PC-9 (cell line): ENCODE measurements around the gene HSD17B2. TPM values are rescaled to one million over a fixed set of nuclear protein-coding genes. Genes with fewer than 3 reads are reported as not detected.

ENCODE experiments used
- BruUV-seq: library from RNA; stranded (reverse); fragments of 400-500 nt; replicated peaks from 2 replicates; lab custom pipeline; 2021; lab: Mats Ljungman, UMichigan
- CTCF ChIA-PET: fragments of 300-600 bp; sonication (Branson Sonifier 250); formaldehyde crosslinking; loops from one replicate; lab custom pipeline; 2022; ENCODE audit warnings: antibody characterized with exemption; lab: Charles Lee
- POLR2A ChIA-PET: fragments of 300-600 bp; sonication (Branson Sonifier 250); formaldehyde crosslinking; loops from one replicate; lab custom pipeline; 2022; ENCODE audit warnings: antibody characterized with exemption; ENCODE audit not compliant: unreplicated experiment; lab: Charles Lee
- DNase-seq, 2 experiments: peaks; one replicate each; pipeline versions ENCODE4 v3.0.0 to v3.0.0-alpha.2; 2015 to 2022; ENCODE audit warnings: mixed read lengths in 1 of 2
- H2AFZ ChIP-seq: fragments of 200-600 bp; sonication (generic); 2 replicates; pipeline ENCODE4 v1.8.1; 2017; ENCODE audit warnings: antibody characterized with exemption
- H3F3A ChIP-seq: fragments of 200-600 bp; sonication (generic); 2 replicates; pipeline ENCODE4 v1.8.1; 2017; ENCODE audit warnings: antibody characterized with exemption, mild to moderate bottlenecking, low read depth; ENCODE audit not compliant: insufficient read depth
- H3K27ac ChIP-seq: fragments of 200-600 bp; sonication (generic); 2 replicates; pipeline ENCODE4 v1.6.1; 2016; ENCODE audit warnings: mixed run types
- H3K27me3 ChIP-seq: fragments of 200-600 bp; sonication (generic); 2 replicates; pipeline ENCODE4 v1.6.1; 2016; ENCODE audit warnings: low read depth, mixed run types; ENCODE audit not compliant: insufficient read depth
- H3K36me3 ChIP-seq: fragments of 200-600 bp; sonication (generic); 2 replicates; pipeline ENCODE4 v1.6.1; 2016; ENCODE audit warnings: low read depth, mixed run types
- H3K4me1 ChIP-seq: fragments of 200-600 bp; sonication (generic); replicated peaks from 2 replicates; pipeline ENCODE4 v1.6.1; 2016; ENCODE audit warnings: mixed run types; ENCODE audit not compliant: insufficient read depth
- H3K4me2 ChIP-seq: fragments of 200-600 bp; sonication (generic); 2 replicates; pipeline ENCODE4 v1.6.1; 2017; ENCODE audit warnings: mixed run types
- H3K4me3 ChIP-seq: fragments of 200-600 bp; sonication (generic); 2 replicates; pipeline ENCODE4 v1.6.1; 2016; ENCODE audit warnings: mixed run types
- H3K79me2 ChIP-seq: fragments of 200-600 bp; sonication (generic); 2 replicates; pipeline ENCODE4 v1.6.1; 2017; ENCODE audit warnings: low read depth, mixed run types
- H3K9me2 ChIP-seq: fragments of 200-600 bp; sonication (generic); 2 replicates; pipeline ENCODE4 v1.8.1; 2017; ENCODE audit warnings: mild to moderate bottlenecking; ENCODE audit not compliant: insufficient read depth
- H3K9me3 ChIP-seq: fragments of 200-600 bp; sonication (generic); 2 replicates; pipeline ENCODE4 v1.8.1; 2016; ENCODE audit warnings: low read depth; ENCODE audit not compliant: insufficient read depth
- H4K20me1 ChIP-seq: fragments of 200-600 bp; sonication (generic); 2 replicates; pipeline ENCODE4 v1.8.1; 2017; ENCODE audit not compliant: insufficient read depth
- EZH2 ChIP-seq: fragments of 200-600 bp; sonication (generic); IDR thresholded peaks from 2 replicates; pipeline ENCODE4 v1.8.0; 2017; ENCODE audit warnings: antibody characterized with exemption, low read depth
- intact Hi-C: fragments of 100-400 bp; cut with micrococcal nuclease; formaldehyde crosslinking; loops from one replicate; pipeline ENCODE4 v1.10.0; 2022; ENCODE audit not compliant: unreplicated experiment
- total RNA-seq: library from RNA; stranded (reverse); gene quantifications from 2 replicates; pipeline ENCODE4 v1.2.3, GENCODE V29; 2021
- TF ChIP-seq, protein P1 (sequence below): fragments of 200-600 bp; sonication (generic); conservative IDR thresholded peaks from 2 replicates; pipeline ENCODE4 v1.6.1; 2017; ENCODE audit warnings: mixed run types, antibody characterized with exemption, mild to moderate bottlenecking, moderate library complexity

HSD17B2 gene
- total RNA-seq, 1 experiment from 2014 or later = not detected

DNA sequence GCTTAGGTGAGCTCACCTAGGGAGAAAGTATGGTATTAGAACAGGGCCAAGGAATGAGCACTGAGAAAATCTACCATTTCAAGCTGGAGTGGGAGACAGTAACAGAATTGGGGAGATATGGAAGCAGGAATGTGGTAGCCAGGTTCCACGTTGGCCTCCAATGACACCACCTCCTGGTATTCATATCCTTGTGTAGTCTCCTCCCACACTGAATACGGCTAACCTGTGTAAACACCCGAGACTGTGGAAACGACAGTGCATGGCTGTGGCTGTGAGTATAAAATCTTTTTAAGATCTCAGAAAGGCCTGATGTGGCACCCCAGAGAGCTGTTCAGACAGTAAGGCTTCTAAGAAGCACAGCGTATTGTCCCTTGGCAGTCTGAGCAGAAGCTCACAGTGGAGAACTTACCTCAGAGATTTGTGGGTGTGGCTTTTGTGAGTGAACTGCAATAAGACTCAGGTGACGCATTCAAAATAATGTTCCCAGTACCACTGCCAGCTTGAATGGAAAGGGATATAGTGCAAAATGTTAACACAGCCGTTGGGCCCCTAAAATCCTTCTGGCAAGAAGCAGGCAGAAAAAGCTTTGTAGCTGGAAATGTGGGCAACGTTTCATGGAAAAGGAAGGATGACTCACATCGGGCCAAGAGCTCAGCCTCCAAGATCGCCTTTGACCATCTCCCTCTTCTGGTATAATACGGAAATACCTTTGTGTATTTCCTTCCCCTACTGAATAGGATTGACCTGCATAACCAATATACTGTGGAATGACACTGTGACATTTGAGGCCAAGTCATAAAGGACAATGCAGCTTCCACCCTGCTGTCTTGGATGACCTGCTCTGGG lies 38.2 kb upstream of the HSD17B2 start:
- peaks cover 9% of the 10 kb centered on the region; the same call in 1 of the 2 replicates for H3F3A ChIP-seq
- H3K27me3 ChIP-seq = no peaks in the 10 kb centered on the region
- no peak overlapping the region for H3K4me3 ChIP-seq
- CTCF ChIA-PET = interaction anchor here (0.5 to 1.5 kb wide), 4 partner anchors 10 to 233 kb away, joined by 3 to 5 read pairs (median 4); no protein-coding TSS in a partner anchor
- 0 out of 2 replicates have a peak, but pooled peaks cover 4% of the 10 kb centered on the region for H3K9me3 ChIP-seq
- POLR2A ChIA-PET = interaction anchor here (0.6 kb wide), 1 partner anchor 16 kb away, joined by 4 read pairs; no protein-coding TSS in a partner anchor
- no peaks in the 10 kb centered on the region for H4K20me1 ChIP-seq
- H3K4me1 ChIP-seq = peaks cover 13% of the 10 kb centered on the region
- H3K79me2 ChIP-seq = no peaks in the 10 kb centered on the region
- H3K4me2 ChIP-seq = peak overlapping the region; percentile 43; the same call in 1 of the 2 replicates
- H3K27ac ChIP-seq = peak overlapping the region; percentile 27; the same call in 1 of the 2 replicates
- no peak for TF ChIP-seq EZH2
- TF ChIP-seq, protein P1, sequence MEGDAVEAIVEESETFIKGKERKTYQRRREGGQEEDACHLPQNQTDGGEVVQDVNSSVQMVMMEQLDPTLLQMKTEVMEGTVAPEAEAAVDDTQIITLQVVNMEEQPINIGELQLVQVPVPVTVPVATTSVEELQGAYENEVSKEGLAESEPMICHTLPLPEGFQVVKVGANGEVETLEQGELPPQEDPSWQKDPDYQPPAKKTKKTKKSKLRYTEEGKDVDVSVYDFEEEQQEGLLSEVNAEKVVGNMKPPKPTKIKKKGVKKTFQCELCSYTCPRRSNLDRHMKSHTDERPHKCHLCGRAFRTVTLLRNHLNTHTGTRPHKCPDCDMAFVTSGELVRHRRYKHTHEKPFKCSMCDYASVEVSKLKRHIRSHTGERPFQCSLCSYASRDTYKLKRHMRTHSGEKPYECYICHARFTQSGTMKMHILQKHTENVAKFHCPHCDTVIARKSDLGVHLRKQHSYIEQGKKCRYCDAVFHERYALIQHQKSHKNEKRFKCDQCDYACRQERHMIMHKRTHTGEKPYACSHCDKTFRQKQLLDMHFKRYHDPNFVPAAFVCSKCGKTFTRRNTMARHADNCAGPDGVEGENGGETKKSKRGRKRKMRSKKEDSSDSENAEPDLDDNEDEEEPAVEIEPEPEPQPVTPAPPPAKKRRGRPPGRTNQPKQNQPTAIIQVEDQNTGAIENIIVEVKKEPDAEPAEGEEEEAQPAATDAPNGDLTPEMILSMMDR = peak; percentile 40
- no peaks in the 10 kb centered on the region for H3K36me3 ChIP-seq
- no TSS peak for BruUV-seq
- no peak overlapping the region for H2AFZ ChIP-seq
- intact Hi-C loops = loop anchor here (1.0 to 5.0 kb wide), 2 partner anchors 55 to 107 kb away; no protein-coding TSS in a partner anchor
- no peak for DNase-seq
- H3K9me2 ChIP-seq = no peaks in the 10 kb centered on the region

DNA sequence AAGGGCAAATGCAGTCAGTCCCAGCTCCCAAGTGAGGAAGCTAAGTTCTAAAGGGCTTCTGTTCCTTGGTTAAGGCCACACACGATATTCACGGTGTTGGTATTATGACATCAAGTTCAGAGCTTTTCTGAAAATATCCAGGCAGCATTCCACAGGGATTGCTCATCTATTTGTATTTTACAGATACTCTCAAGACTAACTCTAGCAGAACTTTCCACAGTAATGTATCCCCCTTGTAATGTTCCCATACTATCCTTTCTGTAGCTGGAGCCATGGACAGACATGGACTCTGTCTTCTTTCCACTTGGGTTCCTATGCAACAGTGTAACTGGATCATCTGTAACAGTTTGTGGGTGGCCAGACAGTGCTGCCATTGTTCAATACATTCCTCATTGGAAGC lies 37.3 kb upstream of the HSD17B2 start:
- Histone ChIP-seq H3F3A (peaks cover 9% of the 10 kb centered on the region; the same call in 1 of the 2 replicates), H3K27me3 (no peaks in the 10 kb centered on the region), H3K27ac (peak overlapping the region; percentile 27; the same call in 1 of the 2 replicates), H2AFZ (no peak overlapping the region), H3K9me2 (no peaks in the 10 kb centered on the region), H3K9me3 (0 out of 2 replicates have a peak, but pooled peaks cover 4% of the 10 kb centered on the region), H3K4me3 (no peak overlapping the region), H4K20me1 (no peaks in the 10 kb centered on the region), H3K4me1 (peaks cover 13% of the 10 kb centered on the region), H3K4me2 (peak overlapping the region; percentile 43; the same call in 1 of the 2 replicates), H3K36me3 (no peaks in the 10 kb centered on the region), H3K79me2 (no peaks in the 10 kb centered on the region)
- CTCF ChIA-PET = interaction anchor here (0.5 to 1.5 kb wide), 2 partner anchors 17 to 57 kb away, joined by 5 read pairs; no protein-coding TSS in a partner anchor
- intact Hi-C loops = loop anchor here (1.0 to 5.0 kb wide), 2 partner anchors 55 to 107 kb away; no protein-coding TSS in a partner anchor
- BruUV-seq = no TSS peak
- TF ChIP-seq, protein P1 = no peak
- no peak for TF ChIP-seq EZH2
- POLR2A ChIA-PET = no interaction called here
- DNase-seq = peak in 1 of 2 experiments; percentile 66

DNA sequence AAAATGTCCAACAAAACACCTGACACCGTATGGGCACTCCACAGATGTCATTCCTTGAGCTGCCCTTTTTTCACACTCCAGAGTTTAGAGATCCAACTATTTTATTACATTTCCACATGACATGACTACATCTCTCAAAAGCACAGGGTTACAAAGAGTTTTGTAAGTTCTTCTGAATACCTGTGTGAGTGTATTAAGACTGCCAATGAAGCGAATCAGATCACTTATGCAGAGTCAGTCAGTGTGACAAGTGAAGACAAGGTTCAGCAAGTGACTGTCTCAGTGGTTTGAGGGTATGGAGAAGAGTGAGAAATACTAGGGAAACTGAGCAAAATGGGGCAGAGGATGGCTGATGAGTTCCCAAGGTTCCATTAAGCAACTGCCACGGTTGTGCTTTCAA lies 32.2 kb upstream of the HSD17B2 start:
- TF ChIP-seq, protein P1 = no peak
- no peak for TF ChIP-seq EZH2
- BruUV-seq = no TSS peak
- H3K4me3 ChIP-seq = no peak overlapping the region
- H3K9me2 ChIP-seq = no peaks in the 10 kb centered on the region
- DNase-seq = no peak
- CTCF ChIA-PET = no interaction called here
- no peak overlapping the region for H3K4me2 ChIP-seq
- intact Hi-C loops = no loop called here
- no peaks in the 10 kb centered on the region for H3K36me3 ChIP-seq
- H3K9me3 ChIP-seq = no peaks in the 10 kb centered on the region
- no peak overlapping the region for H2AFZ ChIP-seq
- no peaks in the 10 kb centered on the region for H3K79me2 ChIP-seq
- POLR2A ChIA-PET = no interaction called here
- no peaks in the 10 kb centered on the region for H4K20me1 ChIP-seq
- peaks cover 3% of the 10 kb centered on the region for H3K4me1 ChIP-seq
- H3K27ac ChIP-seq = no peak overlapping the region
- H3K27me3 ChIP-seq = no peaks in the 10 kb centered on the region
- H3F3A ChIP-seq = 0 out of 2 replicates have a peak, but pooled peaks cover 3% of the 10 kb centered on the region
